GM12878 (cell line): Measurements from ENCODE around the gene SULT2B1. TPM values are rescaled to one million over a fixed set of nuclear protein-coding genes. Genes with fewer than 3 reads are reported as not detected.

ENCODE experiments used
- ATAC-seq: fragments of 200-7000 bp; cut with Tn5 transposase; 3 replicates; pipeline ENCODE4 v1.9.1; 2020; ENCODE audit warnings: mild to moderate bottlenecking, moderate library complexity
- BruUV-seq: library from RNA; stranded (reverse); fragments of 400-500 nt; replicated peaks from 2 replicates; lab custom pipeline; 2021; lab: Mats Ljungman, UMichigan
- CTCF ChIA-PET: fragments of 300-600 bp; sonication (Branson Sonifier 250); formaldehyde crosslinking; extraction: SDS; loops from one replicate; lab custom pipeline; 2021; ENCODE audit warnings: inconsistent platforms; lab: Yijun Ruan, JAX
- POLR2A ChIA-PET: fragments of 350-600 bp; formaldehyde crosslinking; extraction: SDS; loops from one replicate; lab custom pipeline; 2021; ENCODE audit warnings: inconsistent platforms; lab: Charles Lee
- RAD21 ChIA-PET: fragments of 300-600 bp; sonication (Branson Sonifier 250); formaldehyde crosslinking; loops from one replicate; lab custom pipeline; 2023; ENCODE audit warnings: antibody characterized with exemption; ENCODE audit not compliant: unreplicated experiment; lab: Charles Lee
- SMC1A ChIA-PET: fragments of 300-600 bp; sonication (Branson Sonifier 250); formaldehyde crosslinking; loops from one replicate; lab custom pipeline; 2023; ENCODE audit not compliant: unreplicated experiment, uncharacterized antibody; lab: Charles Lee
- DNase-seq: peaks from one replicate; pipeline ENCODE4 v3.0.0-alpha.2; 2011; ENCODE audit warnings: low read depth, low spot score
- FAIRE-seq: peaks from 3 replicates; lab custom pipeline; 2011; peaks lifted over from hg19 to GRCh38; lab: Jason Lieb, UNC
- H2AFZ ChIP-seq: 2 replicates; pipeline ENCODE4 v1.6.0; 2011; ENCODE audit warnings: low read depth, low read length, control low read depth; ENCODE audit not compliant: control insufficient read depth
- H3K27ac ChIP-seq: 2 replicates; pipeline ENCODE4 v1.5.1; 2011; ENCODE audit warnings: control low read depth; ENCODE audit not compliant: control insufficient read depth, insufficient read depth
- H3K27me3 ChIP-seq, 2 experiments: replicated peaks in 1 of 2; 2 replicates each; pipeline versions ENCODE4 v1.6.0 to v1.6.1; 2011; ENCODE audit warnings: low read length in 1 of 2; ENCODE audit not compliant: control insufficient read depth in 2 of 2, insufficient read depth in 2 of 2
- H3K36me3 ChIP-seq, 2 experiments: 2 replicates each; pipeline ENCODE4 v1.5.1; 2011; ENCODE audit warnings: low read length in 1 of 2; ENCODE audit not compliant: control insufficient read depth in 2 of 2, insufficient read depth in 2 of 2
- H3K4me1 ChIP-seq: 2 replicates; pipeline ENCODE4 v1.6.1; 2011; ENCODE audit warnings: mild to moderate bottlenecking, low read length, moderate library complexity, mixed read lengths; ENCODE audit not compliant: control insufficient read depth, insufficient read depth
- H3K4me2 ChIP-seq: 2 replicates; pipeline ENCODE4 v1.6.0; 2011; ENCODE audit warnings: control low read depth; ENCODE audit not compliant: control insufficient read depth, insufficient read depth
- H3K4me3 ChIP-seq: fragments of 200-600 bp; sonication (generic); 2 replicates; pipeline ENCODE4 v1.5.1; 2016
- H3K79me2 ChIP-seq: 2 replicates; pipeline ENCODE4 v1.6.0; 2011; ENCODE audit warnings: low read length; ENCODE audit not compliant: control insufficient read depth, insufficient read depth
- H3K9ac ChIP-seq: 2 replicates; pipeline ENCODE4 v1.8.0; 2011; ENCODE audit warnings: low read length, control low read depth, mixed read lengths; ENCODE audit not compliant: control insufficient read depth, insufficient read depth
- H3K9me3 ChIP-seq: replicated peaks from 3 replicates; pipeline ENCODE4 v1.5.1; 2011; ENCODE audit warnings: mild to moderate bottlenecking, low read length; ENCODE audit not compliant: control insufficient read depth, insufficient read depth
- H4K20me1 ChIP-seq: 2 replicates; pipeline ENCODE4 v1.6.0; 2011; ENCODE audit not compliant: control insufficient read depth, insufficient read depth
- NFIC ChIP-seq: IDR thresholded peaks from 2 replicates; pipeline ENCODE4 v1.6.1; 2012; ENCODE audit warnings: low read depth, mild to moderate bottlenecking, inconsistent platforms, low read length, moderate library complexity
- PAX8 ChIP-seq: fragments of 450-650 bp; IDR thresholded peaks from 2 replicates; pipeline ENCODE4 v1.6.1; 2017; ENCODE audit warnings: mild to moderate bottlenecking, moderate library complexity
- REST ChIP-seq: IDR thresholded peaks from 2 replicates; pipeline ENCODE4 v1.6.1; 2012; ENCODE audit warnings: mild to moderate bottlenecking, low read depth, low read length
- SREBF1 ChIP-seq: IDR thresholded peaks from 2 replicates; pipeline ENCODE4 v1.6.1; 2012; ENCODE audit warnings: mild to moderate bottlenecking, low read length
- YY1 ChIP-seq: IDR thresholded peaks from 2 replicates; pipeline ENCODE4 v1.6.1; 2011; ENCODE audit warnings: low read depth, mild to moderate bottlenecking, low read length
- WGBS: methylation state at CpG from one replicate; pipeline ENCODE4 v1.1.6; 2016; ENCODE audit warnings: low lambda C conversion rate; ENCODE audit not compliant: insufficient replicate concordance, insufficient coverage; ENCODE audit errors: missing lambda C conversion rate; 5-methylcytosine and 5-hydroxymethylcytosine counted together
- in situ Hi-C: fragments of 300-500 bp; cut with MboI; formaldehyde crosslinking; loops from 9 replicates; pipeline ENCODE4 v1.14.3; 2018; ENCODE audit warnings: mixed read lengths
- intact Hi-C: fragments of 100-400 bp; cut with micrococcal nuclease; formaldehyde crosslinking; loops from one replicate; pipeline ENCODE4 v1.14.2; 2022; ENCODE audit not compliant: unreplicated experiment
- polyA plus RNA-seq, 11 experiments: library from polyadenylated mRNA; depleted of rRNA in 4 of 11; unstranded in 6 of 11; stranded (reverse) in 5 of 11; fragments of >200 nt; fragmentation: Nextera tagmentation in 4 of 11; fragmentation: Illumina TruSeq in 1 of 11; extraction: Ambion mirVana in 4 of 11; extraction: Trizol in 1 of 11; gene quantifications; 1 replicate in 1 of 11; 2 replicates in 10 of 11; pipeline versions ENCODE4 v1.2.1 to v1.2.3, GENCODE V29; 2011 to 2016; ENCODE audit warnings: inconsistent platforms in 2 of 11, missing spikeins in 2 of 11, low read depth in 1 of 11
- total RNA-seq, 4 experiments: library from RNA; depleted of rRNA in 3 of 4; stranded (reverse); fragments of >200 nt in 3 of 4; fragmentation: Illumina TruSeq in 1 of 4; extraction: Trizol in 1 of 4; gene quantifications; 2 replicates each; pipeline versions ENCODE4 v1.2.1 to v1.2.3, GENCODE V29; 2013 to 2021
- TF ChIP-seq, protein P1 (sequence below): fragments of 450-650 bp; IDR thresholded peaks from 2 replicates; pipeline ENCODE4 v1.6.1; 2016; ENCODE audit warnings: mild to moderate bottlenecking

The SULT2B1 gene
- total and polyA plus RNA-seq, 10 of the 15 experiments (the other 5 are each of a cell fraction or from before 2014, with no cell fraction given): 0.11 to 0.14 TPM; not detected in 8

DNA sequence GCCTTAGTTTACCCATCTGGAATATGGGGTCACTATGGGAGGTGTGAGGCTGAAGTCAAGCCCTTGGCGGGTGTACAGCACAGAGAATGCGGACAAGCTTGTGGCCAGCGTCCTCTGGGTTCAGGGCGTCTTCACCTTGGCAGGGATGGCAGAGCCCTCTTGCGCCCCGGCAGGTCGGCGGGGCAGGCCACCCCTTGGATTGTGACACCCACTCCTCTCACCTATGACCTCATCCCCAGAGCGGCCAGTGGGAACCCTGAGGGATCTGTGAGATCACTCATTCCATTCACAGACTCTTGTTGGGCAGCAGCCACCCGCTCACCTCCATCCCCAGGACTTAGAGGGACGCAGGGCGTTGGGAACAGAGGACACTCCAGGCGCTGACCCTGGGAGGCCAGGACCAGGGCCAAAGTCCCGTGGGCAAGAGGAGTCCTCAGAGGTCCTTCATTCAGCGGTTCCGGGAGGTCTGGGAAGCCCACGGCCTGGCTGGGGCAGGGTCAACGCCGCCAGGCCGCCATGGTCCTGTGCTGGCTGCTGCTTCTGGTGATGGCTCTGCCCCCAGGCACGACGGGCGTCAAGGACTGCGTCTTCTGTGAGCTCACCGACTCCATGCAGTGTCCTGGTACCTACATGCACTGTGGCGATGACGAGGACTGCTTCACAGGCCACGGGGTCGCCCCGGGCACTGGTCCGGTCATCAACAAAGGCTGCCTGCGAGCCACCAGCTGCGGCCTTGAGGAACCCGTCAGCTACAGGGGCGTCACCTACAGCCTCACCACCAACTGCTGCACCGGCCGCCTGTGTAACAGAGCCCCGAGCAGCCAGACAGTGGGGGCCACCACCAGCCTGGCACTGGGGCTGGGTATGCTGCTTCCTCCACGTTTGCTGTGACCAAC lies 54.7 kb downstream of the SULT2B1 start, which contains the start of gene SPACA4:
TSS of gene SPACA4 (plus strand) at position 280 of the 896 bp plus-strand sequence. CDS start at position 517, 237 bp downstream.
- CTCF ChIA-PET: interaction anchor here (0.5 to 2.7 kb wide), 3 partner anchors 17 to 101 kb away, joined by 3 to 24 read pairs (median 6); no protein-coding TSS in a partner anchor
- no peaks in the 10 kb centered on the region for H3K27me3 ChIP-seq
- H3K4me3 ChIP-seq: no peak within 1 kb of the TSS
- no peaks in the 10 kb centered on the region for H3K79me2 ChIP-seq
- in situ Hi-C loops (no loop called here), intact Hi-C loops (no loop called here)
- DNase-seq: no peak
- H3K9ac ChIP-seq: no peak within 1 kb of the TSS
- ATAC-seq: no peak
- no peak for TF ChIP-seq YY1
- TF ChIP-seq PAX8: no peak
- TF ChIP-seq SREBF1: no peak
- TF ChIP-seq, protein P1, sequence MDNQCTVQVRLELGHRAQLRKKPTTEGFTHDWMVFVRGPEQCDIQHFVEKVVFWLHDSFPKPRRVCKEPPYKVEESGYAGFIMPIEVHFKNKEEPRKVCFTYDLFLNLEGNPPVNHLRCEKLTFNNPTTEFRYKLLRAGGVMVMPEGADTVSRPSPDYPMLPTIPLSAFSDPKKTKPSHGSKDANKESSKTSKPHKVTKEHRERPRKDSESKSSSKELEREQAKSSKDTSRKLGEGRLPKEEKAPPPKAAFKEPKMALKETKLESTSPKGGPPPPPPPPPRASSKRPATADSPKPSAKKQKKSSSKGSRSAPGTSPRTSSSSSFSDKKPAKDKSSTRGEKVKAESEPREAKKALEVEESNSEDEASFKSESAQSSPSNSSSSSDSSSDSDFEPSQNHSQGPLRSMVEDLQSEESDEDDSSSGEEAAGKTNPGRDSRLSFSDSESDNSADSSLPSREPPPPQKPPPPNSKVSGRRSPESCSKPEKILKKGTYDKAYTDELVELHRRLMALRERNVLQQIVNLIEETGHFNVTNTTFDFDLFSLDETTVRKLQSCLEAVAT: no peak
- TF ChIP-seq REST: no peak
- no peak for TF ChIP-seq NFIC
- H3K27ac ChIP-seq: no peak within 1 kb of the TSS
- BruUV-seq: no TSS peak
- RAD21 ChIA-PET: interaction anchor here (1.0 kb wide), 1 partner anchor 22 kb away, joined by 3 read pairs; no protein-coding TSS in a partner anchor
- SMC1A ChIA-PET: no interaction called here
- FAIRE-seq: no peak
- no peak within 1 kb of the TSS for H3K4me2 ChIP-seq
- POLR2A ChIA-PET: no interaction called here
- H3K36me3 ChIP-seq: no peaks in the 10 kb centered on the region
- WGBS: 75% methylated on average over 39 of the region's 39 CpGs
- H3K4me1 ChIP-seq: no peaks in the 10 kb centered on the region
- H3K9me3 ChIP-seq: no peaks in the 10 kb centered on the region
- H4K20me1 ChIP-seq: no peaks in the 10 kb centered on the region
- H2AFZ ChIP-seq: no peak within 1 kb of the TSS
